Cerebellar cortex (tissue), 1 donor: ENCODE results near the gene RNF4.
"Not testable (repeated sequence)": the region's sequence is repeated elsewhere in the genome, so short reads cannot be mapped to it uniquely, and the experiment has no call there.

Experiments used
- DNase-seq: peaks from one replicate; pipeline ENCODE4 v3.0.0-alpha.2; 2015; ENCODE audit warnings: low spot score

The RNF4 gene, protein sequence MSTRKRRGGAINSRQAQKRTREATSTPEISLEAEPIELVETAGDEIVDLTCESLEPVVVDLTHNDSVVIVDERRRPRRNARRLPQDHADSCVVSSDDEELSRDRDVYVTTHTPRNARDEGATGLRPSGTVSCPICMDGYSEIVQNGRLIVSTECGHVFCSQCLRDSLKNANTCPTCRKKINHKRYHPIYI

DNA sequence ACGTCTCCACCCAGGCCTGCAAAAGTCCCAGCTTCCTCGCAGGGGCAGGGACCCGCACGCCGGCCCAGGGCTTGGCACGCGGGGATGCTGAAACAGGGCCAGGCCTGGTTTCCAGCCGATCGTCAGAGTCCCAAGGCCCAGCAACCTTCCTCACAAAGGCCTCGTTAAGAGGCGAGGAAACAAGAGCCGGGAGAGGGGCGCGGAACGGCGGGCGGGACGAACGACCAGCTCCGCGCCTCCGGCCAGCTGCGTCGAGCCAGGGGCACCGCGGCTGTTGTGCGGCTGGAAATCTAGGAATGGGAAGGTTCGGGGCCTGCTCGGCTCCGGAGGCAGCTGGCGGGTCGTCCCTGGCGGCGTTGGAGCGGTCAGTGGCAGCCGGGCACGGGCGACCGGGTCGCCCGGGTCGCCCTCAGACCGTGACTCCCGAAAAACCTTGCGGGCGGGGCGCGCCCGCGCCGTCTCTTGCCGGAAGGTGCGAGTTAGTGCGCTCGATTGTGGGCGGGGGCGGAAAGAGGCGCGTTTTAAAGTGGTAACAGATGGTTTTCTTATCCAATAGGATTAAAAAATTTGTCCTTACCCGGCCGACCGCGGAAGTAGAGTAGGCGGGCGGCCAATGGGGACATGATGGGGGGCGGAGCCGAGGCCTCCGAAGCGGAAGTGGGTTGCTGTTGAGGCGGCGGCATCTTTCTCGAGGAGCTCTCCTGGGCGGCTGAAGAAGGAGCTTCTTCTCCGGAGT is at the start of gene RNF4:
Gene RNF4 (plus strand): TSS at position 651 of the 736 bp plus-strand sequence. CDS start 21,388 bp downstream, outside the sequence.
- peak; percentile 98 for DNase-seq

DNA sequence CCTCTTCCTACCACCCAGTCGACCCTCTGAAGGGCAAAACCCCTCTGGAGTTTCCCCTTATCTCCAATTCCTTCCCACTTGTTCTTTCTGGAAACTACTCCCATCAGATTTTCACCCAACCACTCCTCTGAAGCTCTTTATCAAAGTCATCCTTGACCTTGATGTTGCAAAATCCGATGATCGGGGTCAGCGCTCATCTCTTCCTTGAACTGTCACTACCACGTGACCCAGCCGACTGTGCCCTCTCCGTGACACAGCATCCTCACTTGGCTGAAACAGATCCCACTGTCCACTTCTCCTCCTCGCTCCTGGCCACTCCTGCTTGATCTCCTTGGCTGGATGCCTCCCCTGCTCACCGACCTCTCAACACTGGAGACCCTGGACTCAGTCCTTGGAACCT is 49.1 kb upstream of the RNF4 start:
- no peak for DNase-seq

DNA sequence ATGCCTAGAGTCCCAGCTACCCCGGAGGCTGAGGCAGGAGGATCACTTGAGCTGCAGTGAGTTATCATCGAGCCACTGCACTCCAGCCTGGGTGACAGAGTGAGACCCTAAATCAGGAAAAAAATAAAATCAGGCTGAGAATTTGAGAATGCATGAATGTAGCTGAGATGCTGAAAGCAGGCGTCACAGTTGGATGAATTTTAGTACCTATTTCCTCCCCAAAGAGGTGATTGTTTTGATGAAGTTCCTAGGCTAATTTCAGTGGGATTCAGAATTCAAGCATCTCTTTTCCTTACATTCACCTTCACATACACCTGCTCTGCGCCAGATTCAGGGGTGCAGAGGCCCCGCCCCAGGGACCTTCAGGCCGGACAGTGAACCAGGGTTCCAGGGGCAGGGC is 47.0 kb upstream of the RNF4 start:
- no peak for DNase-seq

DNA sequence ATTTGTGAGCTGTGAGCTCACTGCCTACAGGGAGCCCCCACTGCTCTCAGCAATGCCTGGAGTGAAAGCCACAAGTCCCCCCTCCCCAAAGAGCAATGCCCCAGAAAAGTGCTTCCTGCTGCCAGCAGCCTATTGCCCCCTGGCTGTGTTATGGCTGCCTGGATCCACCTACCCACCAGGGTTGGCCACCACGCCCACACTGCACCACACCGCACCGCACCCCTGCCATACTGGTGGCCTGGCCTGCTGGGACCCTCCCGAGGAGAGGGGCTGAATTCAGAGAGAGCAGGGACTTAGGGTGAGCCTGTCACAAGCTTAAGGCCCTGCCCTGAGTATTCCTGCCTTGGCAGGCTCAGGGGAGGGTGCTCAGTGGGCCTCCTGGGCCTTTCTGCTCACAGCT is 45.8 kb upstream of the RNF4 start:
- no peak for DNase-seq

DNA sequence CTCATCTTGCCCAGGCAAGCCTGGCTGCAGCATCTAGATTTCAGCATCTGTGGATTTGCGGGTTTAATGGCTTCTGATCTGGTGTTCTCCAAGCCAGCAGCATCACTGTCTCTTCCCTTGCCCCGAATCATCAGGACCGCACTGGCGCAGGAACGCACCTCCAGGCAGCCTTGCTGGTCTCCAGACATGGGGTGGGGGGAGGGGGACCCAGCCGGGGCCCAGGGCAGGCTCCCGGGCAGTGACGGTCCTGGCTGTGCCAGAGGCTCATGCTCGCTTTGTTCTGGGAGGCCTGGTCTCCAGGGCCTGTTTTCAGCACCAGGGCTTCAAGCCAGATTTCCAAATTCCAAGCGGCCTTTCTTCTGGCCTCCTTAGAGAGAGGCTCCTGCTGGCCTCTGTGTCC is 45.2 kb upstream of the RNF4 start:
- DNase-seq: no peak

DNA sequence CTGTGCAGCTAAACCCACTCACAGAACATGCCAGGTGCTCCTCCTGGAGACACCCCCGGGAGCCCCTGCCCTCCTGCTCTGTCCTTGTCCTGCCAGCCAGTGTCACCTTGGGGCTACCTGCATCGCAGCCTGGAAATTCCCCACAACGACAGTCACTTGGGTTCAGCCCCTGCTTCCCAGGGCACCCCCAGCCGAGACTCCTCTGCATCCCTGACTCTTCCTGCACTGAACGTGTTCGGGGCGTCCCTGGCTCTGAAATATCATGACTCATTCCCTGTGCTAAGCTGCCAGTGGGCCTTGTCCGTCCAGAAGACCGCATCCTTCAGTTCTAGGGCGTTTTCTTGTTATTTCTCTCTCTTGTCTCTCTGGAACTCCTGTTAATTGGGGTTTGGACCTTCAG is 44.3 kb upstream of the RNF4 start:
- no peak for DNase-seq

DNA sequence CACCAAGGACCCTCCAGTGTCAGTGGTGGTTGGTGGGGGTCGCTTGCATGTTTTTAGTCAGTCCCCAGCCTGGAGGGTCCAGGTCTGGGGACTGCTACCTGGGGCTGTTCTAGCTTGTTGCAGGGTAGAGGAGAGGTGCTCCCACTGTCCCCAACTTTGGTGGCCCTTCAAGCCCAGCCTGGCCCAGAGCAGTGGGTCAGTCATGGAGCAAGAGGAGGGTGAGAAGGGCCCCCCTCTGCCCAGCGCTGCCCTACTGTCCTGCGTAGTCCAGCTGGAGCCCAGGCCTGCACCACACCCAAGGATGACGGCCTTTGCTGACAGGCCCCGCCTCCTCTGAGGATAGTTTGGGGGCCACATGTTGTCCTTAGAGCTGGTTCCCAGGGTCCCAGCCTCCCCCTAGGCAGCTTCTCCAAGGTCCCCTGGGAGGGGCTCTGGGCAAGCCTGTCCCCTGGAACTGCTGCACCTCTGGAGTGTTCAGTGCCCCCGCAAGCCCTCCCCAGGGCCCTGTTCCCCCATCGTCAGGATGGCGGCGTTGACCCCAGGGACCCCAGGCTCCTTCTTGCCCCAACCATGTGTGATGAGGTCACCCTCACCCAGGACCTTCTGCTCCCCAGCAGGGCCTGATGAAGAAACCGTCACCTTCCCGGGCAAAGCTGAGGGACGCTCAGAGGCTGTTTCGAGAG is 43.4 kb upstream of the RNF4 start:
- no peak for DNase-seq

DNA sequence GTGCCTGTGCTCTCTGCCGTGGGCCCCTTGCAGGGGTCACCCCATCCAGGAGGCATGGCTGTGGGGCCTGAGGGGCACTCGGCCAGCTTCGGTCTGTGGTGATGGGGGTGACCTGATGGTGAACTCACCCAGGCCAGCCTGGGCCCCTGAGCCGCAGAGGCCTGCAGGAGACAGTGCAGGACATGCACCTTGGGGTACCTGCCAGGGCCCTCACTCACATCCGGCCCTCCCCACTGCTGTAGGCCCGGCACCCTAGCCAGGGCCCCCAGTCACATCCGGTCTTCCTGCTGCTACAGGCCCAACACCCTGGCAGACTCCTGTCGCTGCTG is 42.9 kb upstream of the RNF4 start:
- DNase-seq: no peak

DNA sequence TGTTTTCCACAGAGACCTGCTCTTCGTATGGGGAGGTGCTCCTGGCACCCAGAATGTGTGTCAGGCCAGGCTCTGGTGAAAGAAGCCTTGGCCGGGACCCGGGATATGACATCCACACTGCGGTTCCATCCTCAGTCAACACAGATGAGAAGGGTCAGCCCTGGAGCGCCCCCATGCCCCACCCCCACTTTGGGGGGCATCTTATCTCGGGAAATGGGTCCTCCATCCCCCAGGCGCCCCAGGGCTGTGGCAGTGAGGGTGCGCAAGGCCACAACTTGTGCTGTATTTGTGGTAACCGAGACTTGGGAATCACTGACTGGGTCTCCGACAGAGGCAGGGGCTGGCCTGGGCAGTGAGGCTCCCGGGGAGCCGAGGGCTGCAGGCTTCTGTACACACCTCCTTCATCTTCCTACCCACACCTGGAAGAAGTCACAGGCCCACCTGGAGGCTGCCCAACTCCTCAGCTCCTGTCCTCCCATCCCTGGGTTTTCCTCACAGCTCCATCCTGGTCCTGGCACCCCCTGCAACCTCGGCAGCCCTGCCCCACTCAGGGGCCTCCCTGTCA is 42.1 kb upstream of the RNF4 start:
- no peak for DNase-seq

DNA sequence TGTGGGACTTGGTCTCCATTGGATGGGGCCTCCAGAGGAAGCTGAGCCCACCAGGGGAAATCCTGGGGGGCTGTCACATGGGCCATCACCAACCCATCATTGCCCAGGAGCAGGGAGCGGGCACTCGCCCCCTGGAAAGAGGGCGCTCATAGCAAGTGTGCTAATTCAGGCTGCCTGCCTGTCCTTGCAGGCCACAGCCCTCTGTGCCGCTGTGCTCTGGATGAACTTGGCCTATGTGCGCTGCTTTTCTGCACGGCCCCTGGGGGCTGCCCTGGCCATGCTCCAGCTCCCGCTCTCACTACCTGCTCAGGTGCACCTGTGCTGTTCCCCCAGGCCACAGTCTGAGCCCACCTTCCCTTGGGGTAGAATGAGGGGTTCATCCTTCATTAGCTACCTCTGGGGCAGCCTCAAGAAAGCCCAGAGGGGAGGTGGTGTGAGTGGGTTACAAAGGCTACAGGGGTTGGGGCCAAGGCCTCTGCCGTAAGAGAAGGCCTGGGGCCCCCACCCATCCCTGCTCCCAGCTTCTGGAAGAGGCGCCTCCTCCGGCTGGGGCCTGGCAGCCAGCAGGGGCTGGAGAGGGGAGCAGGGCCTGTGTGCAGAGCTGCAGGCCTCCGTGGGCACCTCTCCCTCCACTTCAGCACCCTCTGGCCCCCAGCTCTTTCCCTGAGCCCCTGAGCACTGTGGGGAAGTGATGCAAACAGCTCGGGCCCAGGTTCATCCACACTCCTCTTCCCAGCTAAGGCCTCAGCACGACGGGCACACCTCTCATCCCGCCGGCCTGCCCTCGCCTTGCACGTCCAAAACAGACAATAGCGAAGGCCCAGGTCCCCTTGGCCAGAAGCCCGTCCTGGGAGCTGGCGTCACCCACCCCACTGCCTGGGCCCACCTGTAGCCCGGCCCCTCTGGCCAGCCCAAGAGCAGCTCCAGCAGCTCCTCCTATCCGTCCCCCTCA is 41.2 kb upstream of the RNF4 start:
- DNase-seq: no peak

DNA sequence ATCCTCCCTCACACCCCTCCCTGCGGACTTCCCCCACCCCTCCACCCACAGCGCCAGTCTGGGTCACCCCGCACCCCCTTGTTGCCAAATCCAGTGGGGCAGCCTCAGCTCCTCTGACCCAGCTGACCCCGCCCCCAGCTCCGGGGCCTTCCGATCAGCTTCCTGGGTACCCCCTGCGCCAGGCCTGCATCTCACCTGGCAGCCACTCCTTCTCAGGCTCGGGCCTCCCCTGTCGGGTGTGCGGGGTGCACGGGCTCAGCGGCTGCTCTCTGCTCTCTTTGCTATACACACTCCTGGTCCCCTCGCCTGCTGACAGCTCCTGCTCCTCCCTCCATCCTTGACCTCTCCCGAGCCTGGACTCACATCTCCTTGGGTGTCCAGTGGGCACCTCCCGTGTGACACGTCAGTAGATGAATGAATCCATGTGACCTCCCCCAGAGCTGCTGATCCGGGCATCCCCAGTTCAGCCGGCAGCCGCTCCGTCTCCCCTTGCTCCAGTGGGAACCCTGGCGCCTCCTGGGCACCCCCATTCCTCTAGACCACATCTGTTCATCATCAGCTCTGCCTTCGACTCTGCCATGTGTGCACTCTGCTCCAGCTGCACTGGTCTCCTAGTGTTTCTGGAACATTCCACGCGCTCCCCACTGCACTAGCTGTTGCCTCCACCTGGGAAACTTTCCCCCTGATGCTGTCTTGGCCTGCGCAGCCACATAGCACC is 40.3 kb upstream of the RNF4 start:
- no peak for DNase-seq

DNA sequence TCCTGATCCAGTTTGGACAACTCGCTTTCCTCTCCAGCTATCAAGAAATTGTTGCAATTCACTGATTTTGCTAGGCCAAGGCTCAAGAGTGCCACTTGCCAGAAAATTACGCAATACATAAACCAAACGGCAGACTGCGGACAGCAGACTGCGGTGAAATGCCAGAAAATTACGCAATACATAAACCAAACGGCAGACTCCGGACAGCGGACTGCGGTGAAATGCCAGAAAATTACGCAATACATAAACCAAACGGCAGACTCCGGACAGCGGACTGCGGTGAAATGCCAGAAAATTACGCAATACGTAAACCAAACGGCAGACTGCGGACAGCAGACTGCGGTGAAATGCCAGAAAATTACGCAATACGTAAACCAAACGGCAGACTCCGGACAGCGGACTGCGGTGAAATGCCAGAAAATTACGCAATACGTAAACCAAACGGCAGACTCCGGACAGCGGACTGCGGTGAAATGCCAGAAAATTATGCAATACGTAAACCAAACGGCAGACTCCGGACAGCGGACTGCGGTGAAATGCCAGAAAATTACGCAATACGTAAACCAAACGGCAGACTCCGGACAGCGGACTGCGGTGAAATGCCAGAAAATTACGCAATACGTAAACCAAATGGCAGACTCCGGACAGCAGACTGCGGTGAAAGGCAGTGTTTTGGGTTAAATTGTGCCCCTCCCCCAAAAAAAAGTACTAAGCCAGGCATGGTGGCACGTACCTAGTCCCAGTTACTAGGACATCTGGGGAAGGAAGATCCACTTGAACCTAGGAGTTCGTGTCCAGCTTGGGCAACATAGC is 38.8 kb upstream of the RNF4 start:
- not testable (repeated sequence) for DNase-seq

DNA sequence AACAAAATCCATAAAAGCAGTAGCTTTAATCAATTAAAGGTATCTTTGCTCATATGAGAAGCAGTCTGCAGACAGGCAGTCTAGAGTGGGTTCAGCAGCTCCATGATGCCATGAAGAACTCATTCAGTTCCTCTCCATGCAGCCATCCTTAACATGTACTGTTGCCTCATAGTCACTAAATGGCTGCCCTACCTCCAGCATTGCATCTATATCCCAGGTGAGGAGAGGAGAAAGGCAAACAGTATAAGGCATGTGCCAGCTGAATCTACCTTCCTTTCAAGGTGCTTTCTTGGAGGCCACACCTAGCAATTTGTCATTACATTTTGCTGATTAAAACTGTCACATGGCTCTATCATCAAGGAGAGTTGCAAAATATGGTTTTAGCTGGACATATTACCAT is 36.9 kb upstream of the RNF4 start:
- DNase-seq: no peak

DNA sequence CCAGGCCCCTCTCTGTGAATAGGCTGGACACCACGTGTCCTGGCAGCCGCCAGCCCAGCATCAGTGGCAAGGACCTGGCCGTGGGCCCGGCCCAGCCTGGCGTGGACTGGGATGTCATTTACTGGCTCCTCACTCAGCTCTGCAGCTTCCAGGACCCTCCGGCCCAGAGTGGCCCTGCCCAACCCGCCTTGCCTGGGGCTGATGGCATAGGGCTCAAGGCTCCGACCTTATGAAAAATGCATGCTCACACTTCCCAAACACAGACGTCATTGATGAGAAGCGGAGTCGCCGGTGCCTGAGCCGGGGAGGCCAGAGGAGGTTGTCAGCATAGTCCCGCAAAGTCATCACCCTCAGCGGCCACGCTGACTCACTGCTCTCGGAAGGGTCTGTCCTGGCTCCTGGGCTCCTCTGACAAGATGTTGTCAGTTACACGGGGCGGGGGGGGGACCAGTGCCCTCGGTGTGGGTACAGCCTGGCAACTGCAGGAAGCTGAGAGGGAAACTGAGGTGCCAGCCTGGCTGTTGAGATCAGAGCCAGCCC is 35.8 kb upstream of the RNF4 start:
- peak; percentile 78 for DNase-seq

DNA sequence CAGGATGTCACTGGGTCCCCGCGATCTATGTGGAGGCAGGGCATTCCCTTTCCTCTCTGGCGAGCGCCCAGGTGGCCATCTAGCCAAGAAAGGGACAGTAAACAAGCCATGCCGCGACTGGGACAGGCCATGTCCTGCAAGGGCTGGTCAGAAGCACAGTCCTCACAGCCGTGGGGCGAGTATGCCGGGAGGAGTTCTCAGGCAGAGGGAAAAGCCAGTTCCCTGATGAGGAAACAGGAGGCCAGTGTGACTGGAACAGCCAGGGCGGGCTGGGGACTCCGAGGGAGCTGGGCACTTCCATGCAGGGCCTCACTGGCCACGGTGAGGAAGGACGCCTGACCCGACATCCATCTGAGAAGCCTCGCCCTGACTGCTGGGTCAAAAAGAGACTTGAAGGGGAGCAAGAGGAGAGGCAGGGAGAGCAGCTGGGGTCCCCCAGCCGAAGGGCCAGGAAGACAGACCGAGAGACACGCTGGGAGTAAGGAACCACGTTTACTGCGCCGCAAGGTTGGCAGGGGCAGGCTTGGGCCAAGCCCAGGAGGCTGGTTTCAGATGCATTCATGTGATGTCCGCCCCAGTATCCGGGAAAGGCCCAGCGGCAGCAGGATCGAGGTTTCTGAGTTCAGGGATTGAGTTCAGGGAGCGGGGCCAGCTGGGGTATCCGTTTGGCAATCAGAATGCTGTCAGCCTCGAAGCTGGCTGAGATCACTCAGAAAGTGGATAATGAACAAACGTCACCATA is 35.1 kb upstream of the RNF4 start:
- DNase-seq: peak; percentile 50

DNA sequence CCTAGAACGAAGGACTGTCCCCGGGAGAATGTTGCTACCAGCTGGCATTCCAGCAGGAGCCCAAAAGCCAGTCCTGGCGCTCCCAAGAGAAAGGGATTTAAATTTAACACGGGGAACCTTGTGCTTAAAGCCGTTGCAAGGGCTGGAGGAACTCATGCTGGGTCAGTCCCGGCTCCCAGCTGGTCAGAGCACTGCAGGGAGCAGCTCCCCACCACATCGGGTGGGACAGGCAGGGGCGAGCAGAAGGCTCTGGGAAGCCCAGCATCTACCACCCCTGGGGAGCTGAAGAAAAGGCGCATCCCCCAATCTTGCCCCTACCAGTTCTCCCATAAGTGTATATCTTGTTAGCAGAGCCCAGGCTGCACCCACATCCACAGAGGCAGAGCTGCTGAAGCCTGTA is 34.5 kb upstream of the RNF4 start:
- no peak for DNase-seq

DNA sequence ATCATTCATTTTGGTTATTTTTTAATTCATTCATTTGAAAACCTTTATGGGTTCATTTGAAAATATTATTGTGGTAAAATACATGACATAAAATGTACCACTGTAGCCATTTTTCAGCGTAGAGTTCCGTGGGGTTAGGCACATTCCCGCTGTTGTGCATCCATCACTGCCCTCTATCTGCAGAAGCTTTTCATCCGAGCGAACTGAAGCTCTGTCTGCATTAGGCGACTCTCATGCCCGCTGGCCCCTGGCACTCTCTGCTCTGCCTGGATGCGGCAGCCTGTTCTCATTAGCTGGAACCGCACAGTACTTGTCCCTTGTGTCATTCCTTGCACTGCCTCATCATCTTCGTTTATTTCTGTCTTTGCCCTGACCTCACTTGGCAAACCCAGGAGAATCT is 32.6 kb upstream of the RNF4 start:
- peak; percentile 92 for DNase-seq

DNA sequence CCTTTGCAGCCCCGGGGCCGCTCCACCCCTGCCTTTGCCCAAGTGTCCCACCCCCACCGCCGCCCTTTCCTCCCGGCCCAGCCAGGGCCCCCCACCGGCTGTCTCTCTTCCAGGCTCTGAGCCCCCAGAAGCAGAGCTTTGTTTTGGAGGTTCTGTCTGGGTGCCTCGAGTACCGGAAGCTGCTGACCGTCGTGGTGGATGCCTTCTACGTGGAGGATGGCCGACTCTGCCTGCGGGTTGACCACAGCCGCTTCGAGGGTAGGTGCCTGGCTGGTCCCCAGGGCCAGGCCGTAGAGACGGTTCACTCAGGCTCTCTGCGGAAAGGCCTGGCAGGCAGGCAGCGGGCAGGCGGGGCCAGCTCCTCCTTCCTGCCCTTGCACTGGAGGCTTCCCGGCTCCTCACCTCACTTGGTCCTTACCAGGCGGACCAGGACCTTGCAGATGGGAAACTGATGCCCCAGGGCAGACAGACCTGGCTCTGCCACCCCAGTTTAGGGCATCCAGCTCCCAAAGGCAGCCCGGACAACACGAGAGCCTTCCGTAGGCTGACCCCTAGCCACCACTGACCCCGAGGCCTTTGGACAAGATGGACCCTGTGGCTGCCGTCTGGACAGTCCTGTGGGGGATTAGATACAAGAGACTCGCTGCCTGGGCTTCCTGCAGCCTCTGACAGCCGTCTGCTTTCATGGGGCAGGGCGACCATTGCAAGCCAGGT is 32.0 kb upstream of the RNF4 start:
- no peak for DNase-seq
